Liver (tissue), 9 donors: ENCODE data around the gene ZNRF2. TPM values are rescaled to one million over a fixed set of nuclear protein-coding genes. Genes with fewer than 3 reads are reported as not detected.
"Not testable (repeated sequence)": the region's sequence is repeated elsewhere in the genome, so short reads cannot be mapped to it uniquely, and the experiment has no call there.

Experiments used
- DNase-seq: peaks from one replicate; pipeline ENCODE4 v3.0.0-alpha.2; 2017; ENCODE audit warnings: low spot score
- H3K27ac ChIP-seq, 2 donors: one replicate each; pipeline ENCODE4 v1.7.0; 2013; ENCODE audit warnings: inconsistent platforms in 2 of 2, low read length in 2 of 2, control low read depth in 1 of 2, low read depth in 1 of 2, mild to moderate bottlenecking in 1 of 2
- H3K27me3 ChIP-seq, 4 donors: one replicate each; pipeline versions ENCODE4 v1.6.1 to v1.7.0; 2013; ENCODE audit warnings: low read length in 3 of 4, inconsistent platforms in 1 of 4, mild to moderate bottlenecking in 1 of 4, moderate library complexity in 1 of 4; ENCODE audit not compliant: control insufficient read depth in 4 of 4, insufficient read depth in 4 of 4
- H3K36me3 ChIP-seq, 4 donors: one replicate each; pipeline versions ENCODE4 v1.6.1 to v1.7.0; 2013; ENCODE audit warnings: low read length in 3 of 4, mild to moderate bottlenecking in 3 of 4, low read depth in 1 of 4, moderate library complexity in 1 of 4; ENCODE audit not compliant: control insufficient read depth in 4 of 4, insufficient read depth in 3 of 4
- H3K4me1 ChIP-seq, 4 donors: one replicate each; pipeline versions ENCODE4 v1.6.1 to v1.7.0; 2013; ENCODE audit warnings: low read length in 3 of 4, mild to moderate bottlenecking in 3 of 4, moderate library complexity in 1 of 4; ENCODE audit not compliant: control insufficient read depth in 4 of 4, insufficient read depth in 4 of 4
- H3K4me3 ChIP-seq, 3 donors: one replicate each; pipeline versions ENCODE4 v1.6.1 to v1.7.0; 2013; ENCODE audit warnings: low read length in 3 of 3, control low read depth in 1 of 3, low read depth in 1 of 3, mild to moderate bottlenecking in 1 of 3
- H3K9ac ChIP-seq, 2 donors: one replicate each; pipeline ENCODE4 v1.7.0; 2013; ENCODE audit warnings: low read length in 2 of 2, mild to moderate bottlenecking in 2 of 2, moderate library complexity in 2 of 2, control low read depth in 1 of 2, low read depth in 1 of 2
- H3K9me3 ChIP-seq, 4 donors: one replicate each; pipeline versions ENCODE4 v1.6.1 to v1.7.0; 2013; ENCODE audit warnings: low read length in 3 of 4; ENCODE audit not compliant: control insufficient read depth in 4 of 4
- ATF3 ChIP-seq: IDR thresholded peaks from 2 replicates; pipeline ENCODE4 v1.6.1; 2016; ENCODE audit warnings: antibody characterized with exemption
- CTCF ChIP-seq: fragments of 150-350 bp; IDR thresholded peaks from 2 replicates; pipeline ENCODE4 v1.5.1; 2017; ENCODE audit warnings: improper control_type of control experiment, low read depth, low read length; ENCODE audit not compliant: missing input control
- EGR1 ChIP-seq, 2 donors: IDR thresholded peaks; 2 replicates each; pipeline ENCODE4 v1.6.1; 2016 to 2018; ENCODE audit warnings: antibody characterized with exemption in 2 of 2, low read depth in 2 of 2
- FOXA1 ChIP-seq: IDR thresholded peaks from 2 replicates; pipeline ENCODE4 v1.6.1; 2016; ENCODE audit warnings: antibody characterized with exemption
- FOXA2 ChIP-seq: IDR thresholded peaks from 2 replicates; pipeline ENCODE4 v1.6.1; 2016; ENCODE audit warnings: antibody characterized with exemption
- GABPA ChIP-seq, 2 donors: IDR thresholded peaks in 1 of 2; conservative IDR thresholded peaks in 1 of 2; 2 replicates each; pipeline ENCODE4 v1.6.1; 2016; ENCODE audit warnings: antibody characterized with exemption in 2 of 2, mild to moderate bottlenecking in 1 of 2, moderate library complexity in 1 of 2
- HNF4A ChIP-seq, 2 donors: conservative IDR thresholded peaks; 2 replicates each; pipeline ENCODE4 v1.6.1; 2016; ENCODE audit warnings: antibody characterized with exemption in 2 of 2, mild to moderate bottlenecking in 2 of 2
- HNF4G ChIP-seq: IDR thresholded peaks from 2 replicates; pipeline ENCODE4 v1.6.1; 2016; ENCODE audit warnings: antibody characterized with exemption
- JUND ChIP-seq, 2 donors: IDR thresholded peaks; 2 replicates each; pipeline ENCODE4 v1.6.1; 2016; ENCODE audit warnings: antibody characterized with exemption in 2 of 2
- MAX ChIP-seq: IDR thresholded peaks from 2 replicates; pipeline ENCODE4 v1.6.1; 2016; ENCODE audit warnings: antibody characterized with exemption
- NR2F2 ChIP-seq: IDR thresholded peaks from 2 replicates; pipeline ENCODE4 v1.6.1; 2016; ENCODE audit warnings: antibody characterized with exemption
- RAD21 ChIP-seq, 2 donors: IDR thresholded peaks; 2 replicates each; pipeline ENCODE4 v1.6.1; 2016; ENCODE audit warnings: antibody characterized with exemption in 2 of 2, mild to moderate bottlenecking in 2 of 2
- REST ChIP-seq: IDR thresholded peaks from 2 replicates; pipeline ENCODE4 v1.6.1; 2016; ENCODE audit warnings: antibody characterized with exemption, mild to moderate bottlenecking
- RXRA ChIP-seq, 2 donors: IDR thresholded peaks; 2 replicates each; pipeline ENCODE4 v1.6.1; 2017 to 2018; ENCODE audit warnings: antibody characterized with exemption in 2 of 2, mild to moderate bottlenecking in 1 of 2
- SP1 ChIP-seq: IDR thresholded peaks from 2 replicates; pipeline ENCODE4 v1.6.1; 2018; ENCODE audit warnings: antibody characterized with exemption, mild to moderate bottlenecking
- TAF1 ChIP-seq: conservative IDR thresholded peaks from 2 replicates; pipeline ENCODE4 v1.6.1; 2016; ENCODE audit warnings: antibody characterized with exemption, mild to moderate bottlenecking
- YY1 ChIP-seq: IDR thresholded peaks from 2 replicates; pipeline ENCODE4 v1.6.1; 2016; ENCODE audit warnings: antibody characterized with exemption, mild to moderate bottlenecking
- WGBS: extraction: QIAGEN DNeasy Blood & Tissue Kit; methylation state at CpG from one replicate; pipeline ENCODE4 v1.1.7; 2013; 5-methylcytosine and 5-hydroxymethylcytosine counted together
- polyA plus RNA-seq, 2 donors: library from polyadenylated mRNA; stranded (reverse) in 1 of 2; unstranded in 1 of 2; fragments of 200-250 nt in 1 of 2; fragments of >200 nt in 1 of 2; fragmentation: Nextera tagmentation in 1 of 2; extraction: Ambion mirVana in 1 of 2; gene quantifications; one replicate each; pipeline versions ENCODE4 v1.2.1 to v1.2.3, GENCODE V29; 2013 to 2015
- total RNA-seq, 2 donors: library from RNA; depleted of rRNA; stranded (reverse); fragments of >200 nt; gene quantifications; one replicate each; pipeline ENCODE4 v1.2.3, GENCODE V29; 2014
- TF ChIP-seq, protein P1 (sequence below): IDR thresholded peaks from 2 replicates; pipeline ENCODE4 v1.6.1; 2016; ENCODE audit warnings: antibody characterized with exemption
- donor health status: healthy.
- donor health status: healthy.
- donor health status: healthy.
- donor health status: healthy.
- donor health status: healthy.

The ZNRF2 gene
- total and polyA plus RNA-seq, 4 donors: 6.9 to 30.0 (median 12.7) TPM

DNA sequence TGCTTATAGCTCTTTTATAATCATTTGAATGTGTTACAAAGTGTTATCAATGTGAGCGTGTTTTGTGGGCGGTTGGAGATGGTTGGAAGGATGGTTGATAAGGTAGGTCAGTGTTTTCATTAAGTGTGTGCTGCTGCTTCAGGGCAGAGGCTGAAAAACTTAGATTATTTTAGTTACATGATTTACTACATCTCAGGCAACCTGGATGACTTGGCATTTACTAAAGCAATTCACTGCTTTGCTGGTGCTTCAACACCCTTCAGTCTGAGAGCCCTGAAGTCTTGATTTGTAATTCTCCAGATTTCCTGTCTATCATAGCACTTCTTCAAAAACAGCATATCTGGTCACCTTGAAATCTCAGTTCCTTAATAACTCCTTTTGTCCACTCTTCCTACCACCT is 11.9 kb downstream of the ZNRF2 start:
- not testable (repeated sequence) for DNase-seq, H3K27ac ChIP-seq, H3K36me3 ChIP-seq, H3K27me3 ChIP-seq, H3K9ac ChIP-seq, H3K9me3 ChIP-seq, H3K4me1 ChIP-seq, H3K4me3 ChIP-seq
- WGBS: 64% methylated on average over 2 of the region's 2 CpGs

DNA sequence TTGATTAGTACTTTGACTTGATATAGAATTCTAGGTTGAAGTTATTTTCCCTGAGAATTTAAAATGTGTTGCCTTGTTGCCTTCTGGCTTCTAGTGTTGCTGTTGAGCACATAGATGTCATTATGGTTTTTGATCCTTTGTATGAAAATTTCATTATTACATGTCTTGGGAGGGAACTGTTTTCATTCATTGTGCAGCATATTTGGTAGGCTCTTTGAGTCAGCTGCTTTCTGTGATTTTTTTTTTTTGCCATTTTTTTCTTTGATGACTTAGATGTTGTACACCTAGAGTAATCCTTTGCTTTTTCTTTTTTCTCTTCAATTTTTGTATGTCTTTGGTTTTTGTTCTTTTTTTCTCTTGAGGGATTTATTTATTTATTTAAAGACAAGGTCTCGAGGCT is 13.1 kb downstream of the ZNRF2 start:
- not testable (repeated sequence) for H3K9ac ChIP-seq, H3K4me3 ChIP-seq, H3K27me3 ChIP-seq, H3K36me3 ChIP-seq, H3K27ac ChIP-seq, H3K4me1 ChIP-seq, DNase-seq, H3K9me3 ChIP-seq
- 95% methylated on average over 1 of the region's 1 CpG for WGBS

DNA sequence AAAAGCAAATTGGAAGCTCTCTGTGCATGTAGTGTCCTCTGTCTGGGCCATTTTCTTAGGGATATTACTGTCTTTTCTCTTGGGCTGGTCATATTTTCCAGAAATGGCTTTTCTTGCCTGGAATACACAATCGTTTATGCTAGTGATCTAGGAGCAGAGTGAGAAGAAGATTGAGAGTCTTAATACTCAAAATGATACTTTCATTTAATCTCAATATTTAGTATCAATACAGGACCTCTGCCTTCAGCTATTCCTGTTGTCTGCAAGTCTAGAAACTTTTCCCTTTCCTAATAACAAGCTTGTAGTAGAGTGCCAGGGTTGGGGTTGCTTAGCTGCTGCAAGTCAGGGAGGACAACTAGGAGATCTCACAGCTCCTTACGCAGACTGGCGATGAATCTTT is 14.0 kb downstream of the ZNRF2 start:
- H3K9ac ChIP-seq, H3K27me3 ChIP-seq, H3K9me3 ChIP-seq, H3K4me3 ChIP-seq, H3K36me3 ChIP-seq, H3K27ac ChIP-seq, DNase-seq, H3K4me1 ChIP-seq: not testable (repeated sequence)
- 86% methylated on average over 3 of the region's 3 CpGs for WGBS

- no peak for TF ChIP-seq NR2F2
- TF ChIP-seq HNF4A (conservative IDR thresholded peaks at IDR 0.05): no peak
- TF ChIP-seq FOXA2: no peak
- TF ChIP-seq CTCF: no peak
- no peak for TF ChIP-seq SP1
- TF ChIP-seq, protein P1, sequence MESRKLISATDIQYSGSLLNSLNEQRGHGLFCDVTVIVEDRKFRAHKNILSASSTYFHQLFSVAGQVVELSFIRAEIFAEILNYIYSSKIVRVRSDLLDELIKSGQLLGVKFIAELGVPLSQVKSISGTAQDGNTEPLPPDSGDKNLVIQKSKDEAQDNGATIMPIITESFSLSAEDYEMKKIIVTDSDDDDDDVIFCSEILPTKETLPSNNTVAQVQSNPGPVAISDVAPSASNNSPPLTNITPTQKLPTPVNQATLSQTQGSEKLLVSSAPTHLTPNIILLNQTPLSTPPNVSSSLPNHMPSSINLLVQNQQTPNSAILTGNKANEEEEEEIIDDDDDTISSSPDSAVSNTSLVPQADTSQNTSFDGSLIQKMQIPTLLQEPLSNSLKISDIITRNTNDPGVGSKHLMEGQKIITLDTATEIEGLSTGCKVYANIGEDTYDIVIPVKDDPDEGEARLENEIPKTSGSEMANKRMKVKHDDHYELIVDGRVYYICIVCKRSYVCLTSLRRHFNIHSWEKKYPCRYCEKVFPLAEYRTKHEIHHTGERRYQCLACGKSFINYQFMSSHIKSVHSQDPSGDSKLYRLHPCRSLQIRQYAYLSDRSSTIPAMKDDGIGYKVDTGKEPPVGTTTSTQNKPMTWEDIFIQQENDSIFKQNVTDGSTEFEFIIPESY: no peak
- TF ChIP-seq ATF3: no peak
- TF ChIP-seq EGR1 (IDR thresholded peaks at IDR 0.05; ENCODE audit: low read depth in 2 of 2): no peak
- TF ChIP-seq RAD21 (IDR thresholded peaks at IDR 0.05): no peak
- TF ChIP-seq HNF4G: no peak
- TF ChIP-seq REST: no peak
- no peak for TF ChIP-seq TAF1
- no peak for TF ChIP-seq MAX
- TF ChIP-seq GABPA (IDR thresholded peaks at IDR 0.05 in 1 of 2, conservative IDR thresholded peaks at IDR 0.05 in 1 of 2): no peak
- TF ChIP-seq JUND (IDR thresholded peaks at IDR 0.05): no peak
- no peak for TF ChIP-seq YY1
- TF ChIP-seq FOXA1: no peak
- no peak for TF ChIP-seq RXRA (IDR thresholded peaks at IDR 0.05)
- DNase-seq: no peak
- 96% methylated on average over 7 of the region's 7 CpGs for WGBS
Observed at GRCh38 chr7:30301751-30302150, 17.4 kb downstream of the ZNRF2 start.

More at GRCh38 chr7:30301751-30302150, 17.4 kb downstream of the ZNRF2 start:
- Histone ChIP-seq H3K4me1 (peaks cover 0 to 16% (median 3%) of the 10 kb centered on the region in 4 donors), H3K27ac (no peak overlapping the region), H3K9me3 (no peaks in the 10 kb centered on the region), H3K27me3 (no peaks in the 10 kb centered on the region), H3K9ac (no peak overlapping the region), H3K4me3 (no peak overlapping the region), H3K36me3 (no peaks in the 10 kb centered on the region)
